Measurements from ENCODE around the gene OLFM1. TPM values are rescaled to one million over a fixed set of nuclear protein-coding genes. Genes with fewer than 3 reads are reported as not detected.

The OLFM1 gene
- total RNA-seq, 1 experiment from 2014 or later, result 3.5 TPM

GRCh38 chr9:135136991-135137832 is 49.7 kb downstream of the OLFM1 start:
- RAD21 ChIA-PET (ENCODE audit: low non-redundant PET in 1 of 2, low total read pairs in 2 of 2, uncharacterized antibody in 2 of 2, unreplicated experiment in 2 of 2), result no interaction called here
- Histone ChIP-seq H3K27me3 (ENCODE audit: insufficient read depth, low read length) (no peaks in the 10 kb centered on the region; the same call in 1 of the 2 replicates), H3K4me3 (replicated peaks in 1 of 2; ENCODE audit: low read depth in 1 of 2, low read length in 2 of 2) (no peak overlapping the region), H3K27ac (ENCODE audit: low read depth, low read length) (no peak overlapping the region), H3K9ac (ENCODE audit: low read length) (no peak overlapping the region), H3K4me1 (ENCODE audit: control insufficient read depth in 1 of 2, insufficient read depth in 2 of 2, low read length in 2 of 2) (peaks cover 8 to 10% of the 10 kb centered on the region in 2 experiments; a peak in 3 of 4 replicates), H3K36me3 (ENCODE audit: control insufficient read depth in 1 of 2, insufficient read depth in 2 of 2, low read length in 2 of 2) (no peaks in the 10 kb centered on the region), H3K9me3 (ENCODE audit: control insufficient read depth in 1 of 2, insufficient read depth in 1 of 2, low read depth in 1 of 2, low read length in 2 of 2) (no peaks in the 10 kb centered on the region), H2AFZ (ENCODE audit: low read depth, low read length, poor library complexity, severe bottlenecking) (no peak overlapping the region), H4K20me1 (ENCODE audit: insufficient read depth) (no peaks in the 10 kb centered on the region), H3K4me2 (ENCODE audit: low read length) (peak overlapping the region; percentile 17; the same call in 1 of the 2 replicates), H3K79me2 (ENCODE audit: insufficient read depth, low read length) (no peaks in the 10 kb centered on the region), H3K9me2 (ENCODE audit: insufficient read depth) (no peaks in the 10 kb centered on the region)
- BruUV-seq (replicated peaks), result no TSS peak
- TF ChIP-seq POLR2A (IDR thresholded peaks at IDR 0.05; ENCODE audit: borderline replicate concordance, extremely low read depth, insufficient read depth, insufficient read length) (no peak), SIN3A (IDR thresholded peaks at IDR 0.05; ENCODE audit: low read depth) (no peak), CBX3 (IDR thresholded peaks at IDR 0.05; ENCODE audit: low read depth) (no peak), REST (IDR thresholded peaks at IDR 0.05; ENCODE audit: low read depth) (no peak), ZFX (IDR thresholded peaks at IDR 0.05) (no peak), CTCF (IDR thresholded peaks at IDR 0.05 in 2 of 3, conservative IDR thresholded peaks at IDR 0.05 in 1 of 3; ENCODE audit: borderline replicate concordance in 1 of 3, insufficient read depth in 1 of 3, low read depth in 2 of 3, low read length in 2 of 3) (no peak), MAX (IDR thresholded peaks at IDR 0.05) (no peak), ZNF274 (IDR thresholded peaks at IDR 0.05; ENCODE audit: low read depth, low read length) (no peak), RAD21 (IDR thresholded peaks at IDR 0.05; ENCODE audit: low read depth) (no peak), FOSL1 (IDR thresholded peaks at IDR 0.05; ENCODE audit: low read depth) (no peak), JUND (IDR thresholded peaks at IDR 0.05) (no peak)
- intact Hi-C loops (cut with micrococcal nuclease), result no loop called here
- no peak for ATAC-seq
- CTCF ChIA-PET, result no interaction called here
- no peak for DNase-seq (ENCODE audit: low read depth, low spot score)
- POLR2A ChIA-PET, result no interaction called here
